ENCODE data around the gene TCAIM. TPM values are rescaled to one million over a fixed set of nuclear protein-coding genes. Genes with fewer than 3 reads are reported as not detected.

TCAIM gene
- total RNA-seq, 2 experiments from 2014 or later, result 13.7 to 16.2 TPM

- no peaks in the 10 kb centered on the region for H3K4me1 Mint-ChIP-seq
- H3K4me3 Mint-ChIP-seq, result no peak overlapping the region
- CTCF ChIA-PET, result no interaction called here
- ATAC-seq (no peak), DNase-seq (no peak)
- H3K36me3 Mint-ChIP-seq, result peaks cover 72% of the 10 kb centered on the region
- no peaks in the 10 kb centered on the region for H3K27me3 Mint-ChIP-seq
- H3K9me3 Mint-ChIP-seq (ENCODE audit: low read depth), result peaks cover 2% of the 10 kb centered on the region
- H3K27ac Mint-ChIP-seq, result no peak overlapping the region
Observed at GRCh38 chr3:44454258-44454657, 115.7 kb downstream of the TCAIM start.

GRCh38 chr3:44455318-44455717, 116.8 kb downstream of the TCAIM start:
- CTCF ChIA-PET, result no interaction called here
- ATAC-seq, result no peak
- peaks cover 72% of the 10 kb centered on the region for H3K36me3 Mint-ChIP-seq

More at GRCh38 chr3:44455318-44455717, 116.8 kb downstream of the TCAIM start:
- H3K27ac Mint-ChIP-seq, result no peak overlapping the region
- no peaks in the 10 kb centered on the region for H3K27me3 Mint-ChIP-seq
- peaks cover 7% of the 10 kb centered on the region for H3K9me3 Mint-ChIP-seq (ENCODE audit: low read depth)
- no peaks in the 10 kb centered on the region for H3K4me1 Mint-ChIP-seq
- no peak overlapping the region for H3K4me3 Mint-ChIP-seq
- no peak for DNase-seq

Other genes with a start within 250 kb of the TCAIM start
- gene TOPAZ1, start 96.9 kb upstream of the TCAIM start, total RNA-seq, result not detected
- 10 to 100 TPM; 17.9 to 24.0 TPM for gene ZNF445, start 138.9 kb downstream of the TCAIM start, total RNA-seq
- gene ZKSCAN7, start 216.4 kb downstream of the TCAIM start, total RNA-seq, result 1 to 10 TPM; 1.9 to 2.4 TPM
- under 1 TPM; 0.18 to 0.30 TPM for gene ZNF660, start 246.2 kb downstream of the TCAIM start, total RNA-seq